ENCODE results near the gene MYL7. TPM values are rescaled to one million over a fixed set of nuclear protein-coding genes. Genes with fewer than 3 reads are reported as not detected.

MYL7 gene
- total RNA-seq, 1 experiment from 2014 or later = 5.7 TPM

DNA sequence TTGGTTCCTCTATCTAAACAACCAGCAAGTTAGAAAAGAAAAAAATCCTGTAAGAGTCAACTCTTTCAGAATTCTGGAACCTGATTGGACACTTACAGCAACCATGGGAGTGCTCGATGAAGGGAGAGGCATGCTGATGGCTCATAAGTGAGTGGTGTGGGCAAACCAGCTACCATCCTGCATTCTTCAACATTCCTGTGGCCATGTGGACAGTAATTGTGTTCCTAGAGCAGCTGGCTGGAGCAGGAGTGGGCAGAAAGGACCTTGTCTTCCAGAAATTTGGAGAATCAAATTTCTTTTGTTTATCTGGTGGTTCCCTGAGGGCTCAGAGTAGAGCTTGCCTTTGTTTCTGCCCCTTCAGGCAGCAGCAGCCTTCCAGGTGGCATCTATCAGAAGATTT is 22.5 kb upstream of the MYL7 start:
- H4K8ac ChIP-seq (replicated peaks; ENCODE audit: insufficient read length, low read depth, low read length) = no peak overlapping the region
- H3K9me3 Mint-ChIP-seq = no peaks in the 10 kb centered on the region
- no peaks in the 10 kb centered on the region for H4K20me1 ChIP-seq (ENCODE audit: control insufficient read depth, insufficient read depth, insufficient read length)
- peaks cover 18% of the 10 kb centered on the region for H3K27me3 Mint-ChIP-seq (ENCODE audit: low read depth)
- peak; percentile 22 for DNase-seq
- TF ChIP-seq CTCF (conservative IDR thresholded peaks at IDR 0.05) = no peak
- H2BK120ac ChIP-seq (ENCODE audit: low read depth, low read length, poor library complexity, severe bottlenecking) = no peak overlapping the region
- H2BK12ac ChIP-seq (ENCODE audit: insufficient read length, low read depth, low read length) = no peak overlapping the region
- H3K4ac ChIP-seq (ENCODE audit: low read depth, low read length) = no peak overlapping the region
- H3K27me3 ChIP-seq (ENCODE audit: insufficient read depth, low read length) = no peaks in the 10 kb centered on the region; the same call in 1 of the 2 replicates
- no peak overlapping the region for H3K27ac Mint-ChIP-seq
- H3K18ac ChIP-seq (ENCODE audit: insufficient read length, low read depth, low read length) = peak overlapping the region; percentile 28
- no peaks in the 10 kb centered on the region for H3K9me3 ChIP-seq (ENCODE audit: control insufficient read depth, low read depth, low read length)
- WGBS (ENCODE audit: extremely low coverage, insufficient read length, low lambda C conversion rate) = no CpG with 5 or more reads among the region's 1 CpG
- no peaks in the 10 kb centered on the region for H3K36me3 Mint-ChIP-seq (ENCODE audit: insufficient read depth in 1 of 3, low read depth in 3 of 3)
- no peaks in the 10 kb centered on the region; the same call in 1 of the 2 replicates for H3K4me1 ChIP-seq (ENCODE audit: insufficient read depth, low read length)
- no peak overlapping the region for H2BK20ac ChIP-seq (ENCODE audit: low read depth, low read length, poor library complexity, severe bottlenecking)
- H2BK15ac ChIP-seq (ENCODE audit: low read depth, low read length) = no peak overlapping the region
- H3K14ac ChIP-seq (ENCODE audit: insufficient read depth, low read length) = no peak overlapping the region
- no peak overlapping the region for H3T11ph ChIP-seq (ENCODE audit: low read length)
- no peak overlapping the region for H2BK5ac ChIP-seq (ENCODE audit: insufficient read length, low read length)
- H4K91ac ChIP-seq (ENCODE audit: insufficient read length, low read depth, low read length) = no peak overlapping the region
- H3K56ac ChIP-seq (ENCODE audit: insufficient read length, low read depth, low read length) = no peak overlapping the region
- no peak overlapping the region for H4K5ac ChIP-seq (ENCODE audit: insufficient read length, low read depth, low read length)
- no peak overlapping the region for H3K9ac ChIP-seq (ENCODE audit: extremely low read depth, insufficient read length, low read length)
- no peak overlapping the region for H3K4me2 ChIP-seq (ENCODE audit: insufficient read depth, insufficient read length, low read length)
- H3K23ac ChIP-seq (ENCODE audit: insufficient read length, low read depth, low read length) = no peak overlapping the region
- H3K23me2 ChIP-seq (ENCODE audit: insufficient read length, low read depth, low read length, poor library complexity, severe bottlenecking) = no peaks in the 10 kb centered on the region
- no peak overlapping the region for H2AFZ ChIP-seq (ENCODE audit: low read length)
- H3K79me1 ChIP-seq (ENCODE audit: insufficient read depth, low read depth, low read length, poor library complexity, severe bottlenecking) = no peaks in the 10 kb centered on the region
- H2AK5ac ChIP-seq (ENCODE audit: insufficient read length, low read length) = no peak overlapping the region
- no peaks in the 10 kb centered on the region for H3K79me2 ChIP-seq (ENCODE audit: insufficient read depth, low read length)
- H3K4me3 Mint-ChIP-seq = no peak overlapping the region
- peaks cover 11% of the 10 kb centered on the region in 2 experiments for H3K4me1 Mint-ChIP-seq
- no peak overlapping the region for H3K27ac ChIP-seq (ENCODE audit: insufficient read length, low read depth, low read length)

Measured in H9 (cell line).